HepG2 (cell line): ENCODE measurements around the gene TBC1D16. TPM values are rescaled to one million over a fixed set of nuclear protein-coding genes. Genes with fewer than 3 reads are reported as not detected.

Experiments
- AFF4 ChIP-seq: sonication (generic); formaldehyde crosslinking; IDR thresholded peaks from 2 replicates; pipeline ENCODE4 v1.4.0; 2020; ENCODE audit warnings: missing genetic modification reagents
- CBX5 ChIP-seq: sonication (generic); formaldehyde crosslinking; IDR thresholded peaks from 2 replicates; pipeline ENCODE4 v1.4.0; 2020; ENCODE audit warnings: missing genetic modification reagents, borderline replicate concordance
- CEBPB ChIP-seq: IDR thresholded peaks from 2 replicates; pipeline ENCODE4 v1.6.1; 2011; ENCODE audit warnings: low read depth, low read length, improper control_type of control experiment, borderline replicate concordance
- CHD4 ChIP-seq: fragments of 200-600 bp; sonication (generic); IDR thresholded peaks from 2 replicates; pipeline ENCODE4 v1.7.0; 2017; ENCODE audit warnings: mild to moderate bottlenecking, low read length, borderline replicate concordance
- GFI1 ChIP-seq: sonication (generic); formaldehyde crosslinking; IDR thresholded peaks from 2 replicates; pipeline ENCODE4 v1.5.0; 2020; ENCODE audit warnings: missing genetic modification reagents, mild to moderate bottlenecking, borderline replicate concordance
- HMGA1 ChIP-seq: sonication (generic); formaldehyde crosslinking; conservative IDR thresholded peaks from 2 replicates; pipeline ENCODE4 v1.4.0; 2020; ENCODE audit warnings: missing genetic modification reagents
- MAFF ChIP-seq: IDR thresholded peaks from 2 replicates; pipeline ENCODE4 v1.6.1; 2011; ENCODE audit warnings: low read depth, low read length, improper control_type of control experiment
- NCOR1 ChIP-seq: fragments of 200-600 bp; sonication (generic); IDR thresholded peaks from 2 replicates; pipeline ENCODE4 v1.7.0; 2017; ENCODE audit warnings: antibody characterized with exemption, low read length, borderline replicate concordance
- NFYC ChIP-seq: IDR thresholded peaks from 2 replicates; pipeline ENCODE4 v1.6.1; 2016; ENCODE audit warnings: missing genetic modification reagents, missing compliant biosample characterization
- PAXIP1 ChIP-seq: sonication (generic); formaldehyde crosslinking; conservative IDR thresholded peaks from 2 replicates; pipeline ENCODE4 v1.4.0; 2020; ENCODE audit warnings: mild to moderate bottlenecking, missing genetic modification reagents, moderate library complexity
- PHF20 ChIP-seq: sonication (generic); formaldehyde crosslinking; IDR thresholded peaks from 2 replicates; pipeline ENCODE4 v1.5.0; 2020; ENCODE audit warnings: mild to moderate bottlenecking, missing genetic modification reagents
- PPARG ChIP-seq: conservative IDR thresholded peaks from 2 replicates; pipeline ENCODE4 v1.6.1; 2016; ENCODE audit warnings: missing biosample characterization, missing genetic modification reagents
- STAT5B ChIP-seq: sonication (generic); formaldehyde crosslinking; IDR thresholded peaks from 2 replicates; pipeline ENCODE4 v1.4.0; 2020; ENCODE audit warnings: missing genetic modification reagents
- YEATS2 ChIP-seq: sonication (generic); formaldehyde crosslinking; IDR thresholded peaks from 2 replicates; pipeline ENCODE4 v1.4.0; 2020; ENCODE audit warnings: missing genetic modification reagents, borderline replicate concordance
- ZFP36L2 ChIP-seq: sonication (generic); formaldehyde crosslinking; IDR thresholded peaks from 2 replicates; pipeline ENCODE4 v1.4.0; 2020; ENCODE audit warnings: missing genetic modification reagents
- ZMYM3 ChIP-seq: sonication (generic); formaldehyde crosslinking; IDR thresholded peaks from 2 replicates; pipeline ENCODE4 v1.5.1; 2020; ENCODE audit warnings: mild to moderate bottlenecking, missing genetic modification reagents
- ZNF770 ChIP-seq: sonication (generic); formaldehyde crosslinking; IDR thresholded peaks from 2 replicates; pipeline ENCODE4 v1.5.0; 2020; ENCODE audit warnings: mild to moderate bottlenecking, missing genetic modification reagents
- ZSCAN9 ChIP-seq: IDR thresholded peaks from 2 replicates; pipeline ENCODE4 v1.6.1; 2016; ENCODE audit warnings: borderline replicate concordance
- polyA plus RNA-seq, 8 experiments: library from polyadenylated mRNA; depleted of rRNA in 3 of 8; stranded (reverse) in 7 of 8; unstranded in 1 of 8; fragments of >200 nt; fragmentation: Illumina TruSeq in 4 of 8; extraction: Trizol in 4 of 8; gene quantifications; 2 replicates each; pipeline versions ENCODE4 v1.2.1 to v1.2.3, GENCODE V29; 2011 to 2016; ENCODE audit warnings: low read depth in 4 of 8, missing spikeins in 1 of 8, mixed read lengths in 1 of 8; ENCODE audit not compliant: insufficient read depth in 1 of 8
- total RNA-seq, 5 experiments: library from RNA; depleted of rRNA; stranded (reverse); fragments of >200 nt; fragmentation: Illumina TruSeq; extraction: Trizol; gene quantifications; 2 replicates each; pipeline ENCODE4 v1.2.3, GENCODE V29; 2016; ENCODE audit warnings: low read depth in 1 of 5
- TF ChIP-seq, protein P1 (sequence below): IDR thresholded peaks from 2 replicates; pipeline ENCODE4 v1.6.1; 2016; ENCODE audit warnings: mild to moderate bottlenecking

TBC1D16 gene
- total and polyA plus RNA-seq, 2 of the 13 experiments (the other 11 are each of a cell fraction or from before 2014, with no cell fraction given) = 14.9 to 24.9 TPM

DNA sequence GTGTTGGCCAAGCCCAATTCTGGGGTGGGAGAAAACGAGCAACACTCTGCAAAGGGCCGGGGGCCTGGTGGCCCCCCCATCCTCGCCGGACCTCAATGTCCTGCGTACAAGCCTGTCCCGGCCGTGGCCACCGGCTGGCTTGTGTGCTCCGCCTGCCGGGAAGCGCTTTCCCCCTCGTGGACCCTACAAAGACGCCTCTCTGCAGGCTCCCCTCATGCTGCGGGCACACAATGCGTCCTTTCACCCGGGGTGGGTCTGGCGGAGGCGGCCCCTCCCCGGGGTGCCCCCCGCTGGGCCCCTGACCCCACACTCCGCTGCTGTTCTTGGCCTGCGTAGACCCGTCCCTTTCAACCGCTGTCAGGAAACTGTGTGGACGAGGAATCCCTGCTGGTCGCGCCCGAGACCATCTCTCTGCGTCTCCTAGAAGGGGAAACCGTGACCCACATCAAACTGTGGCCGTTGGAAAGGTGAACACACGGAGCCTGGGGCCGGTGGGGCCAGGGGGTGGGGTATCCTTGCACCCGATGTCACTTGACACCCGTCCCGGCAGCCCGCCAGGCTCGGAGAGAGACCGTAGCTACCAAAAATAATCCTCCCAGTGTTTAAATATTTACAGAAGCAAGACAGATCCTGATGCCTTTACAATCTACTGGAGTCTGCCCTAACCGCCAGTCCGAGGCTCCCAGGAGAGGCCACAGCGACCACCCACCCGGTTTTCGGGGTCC lies 43.6 kb downstream of the TBC1D16 start (continued):
- TF ChIP-seq CHD4 = no peak; the same call in 1 of the 2 replicates
- TF ChIP-seq HMGA1 (CRISPR knock-in tag) = no peak
- no peak for TF ChIP-seq GFI1 (CRISPR knock-in tag)
- TF ChIP-seq NFYC (CRISPR knock-in tag) = no peak; the same call in 1 of the 2 replicates
- TF ChIP-seq MAFF = no peak
- peak; percentile 66; the same call in 1 of the 2 replicates for TF ChIP-seq ZMYM3 (CRISPR knock-in tag)
- TF ChIP-seq PPARG (CRISPR knock-in tag) = peak; percentile 28; the same call in 1 of the 2 replicates
- TF ChIP-seq NCOR1 = peak; percentile 28; the same call in 1 of the 2 replicates
- TF ChIP-seq CEBPB = no peak
- no peak; the same call in none of the 2 replicates for TF ChIP-seq ZSCAN9
- TF ChIP-seq, protein P1, sequence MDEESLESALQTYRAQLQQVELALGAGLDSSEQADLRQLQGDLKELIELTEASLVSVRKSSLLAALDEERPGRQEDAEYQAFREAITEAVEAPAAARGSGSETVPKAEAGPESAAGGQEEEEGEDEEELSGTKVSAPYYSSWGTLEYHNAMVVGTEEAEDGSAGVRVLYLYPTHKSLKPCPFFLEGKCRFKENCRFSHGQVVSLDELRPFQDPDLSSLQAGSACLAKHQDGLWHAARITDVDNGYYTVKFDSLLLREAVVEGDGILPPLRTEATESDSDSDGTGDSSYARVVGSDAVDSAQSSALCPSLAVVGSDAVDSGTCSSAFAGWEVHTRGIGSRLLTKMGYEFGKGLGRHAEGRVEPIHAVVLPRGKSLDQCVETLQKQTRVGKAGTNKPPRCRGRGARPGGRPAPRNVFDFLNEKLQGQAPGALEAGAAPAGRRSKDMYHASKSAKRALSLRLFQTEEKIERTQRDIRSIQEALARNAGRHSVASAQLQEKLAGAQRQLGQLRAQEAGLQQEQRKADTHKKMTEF = peak; percentile 77
- TF ChIP-seq PAXIP1 (CRISPR knock-in tag) = peak; percentile 66
- TF ChIP-seq AFF4 = peak; percentile 81; the same call in 1 of the 2 replicates
- peak; percentile 88; the same call in 1 of the 2 replicates for TF ChIP-seq CBX5 (CRISPR knock-in tag)
- peak; percentile 52; the same call in 1 of the 2 replicates for TF ChIP-seq ZNF770 (CRISPR knock-in tag)
- TF ChIP-seq PHF20 (CRISPR knock-in tag) = 0 out of 2 replicates have a peak, but pooled peaks have one; percentile 32
- 0 out of 2 replicates have a peak, but pooled peaks have one; percentile 52 for TF ChIP-seq YEATS2 (CRISPR knock-in tag)
- TF ChIP-seq ZFP36L2 (CRISPR knock-in tag) = no peak; the same call in 1 of the 2 replicates
- TF ChIP-seq STAT5B (CRISPR knock-in tag) = no peak
